PC-3 (cell line): ENCODE measurements around the gene C8A. TPM values are rescaled to one million over a fixed set of nuclear protein-coding genes. Genes with fewer than 3 reads are reported as not detected.

ENCODE experiments used
- ATAC-seq: fragments of 200-7000 bp; cut with Tn5 transposase; 2 replicates; pipeline ENCODE4 v1.9.1; 2020; ENCODE audit warnings: mild to moderate bottlenecking, moderate library complexity
- BruUV-seq: library from RNA; stranded (reverse); fragments of 400-500 nt; replicated peaks from 2 replicates; lab custom pipeline; 2021; lab: Mats Ljungman, UMichigan
- CTCF ChIA-PET: fragments of 300-600 bp; sonication (Branson Sonifier 250); formaldehyde crosslinking; loops from one replicate; lab custom pipeline; 2022; ENCODE audit warnings: antibody characterized with exemption; lab: Charles Lee
- POLR2A ChIA-PET: fragments of 300-600 bp; sonication (Branson Sonifier 250); formaldehyde crosslinking; loops from one replicate; lab custom pipeline; 2022; ENCODE audit warnings: antibody characterized with exemption; ENCODE audit not compliant: unreplicated experiment; lab: Charles Lee
- DNase-seq: peaks from one replicate; pipeline ENCODE4 v3.0.0-alpha.2; 2015
- H2AFZ ChIP-seq: fragments of 300-600 bp; sonication (generic); 2 replicates; pipeline ENCODE4 v1.6.0; 2016; ENCODE audit warnings: antibody characterized with exemption, low read length
- H3F3A ChIP-seq: fragments of 300-600 bp; sonication (generic); one replicate; pipeline ENCODE4 v1.6.0; 2017; ENCODE audit warnings: antibody characterized with exemption, low read length, control low read depth, mild to moderate bottlenecking; ENCODE audit not compliant: unreplicated experiment
- H3K27ac ChIP-seq: fragments of 300-600 bp; sonication (generic); 2 replicates; pipeline ENCODE4 v1.5.1; 2016; ENCODE audit warnings: mild to moderate bottlenecking, low read length
- H3K27me3 ChIP-seq: fragments of 300-600 bp; sonication (generic); 2 replicates; pipeline ENCODE4 v1.6.1; 2016; ENCODE audit warnings: low read length, mixed read lengths
- H3K36me3 ChIP-seq: fragments of 300-600 bp; sonication (generic); 2 replicates; pipeline ENCODE4 v1.6.1; 2016; ENCODE audit warnings: low read depth, mixed run types, low read length, mixed read lengths
- H3K4me1 ChIP-seq: fragments of 300-600 bp; sonication (generic); 2 replicates; pipeline ENCODE4 v1.5.1; 2016; ENCODE audit warnings: low read length; ENCODE audit not compliant: insufficient read depth
- H3K4me2 ChIP-seq: fragments of 300-600 bp; sonication (generic); 2 replicates; pipeline ENCODE4 v1.6.0; 2016; ENCODE audit warnings: low read length
- H3K4me3 ChIP-seq: fragments of 300-600 bp; sonication (generic); 2 replicates; pipeline ENCODE4 v1.5.1; 2016; ENCODE audit warnings: mild to moderate bottlenecking, low read length, mixed read lengths
- H3K79me2 ChIP-seq: fragments of 300-600 bp; sonication (generic); 2 replicates; pipeline ENCODE4 v1.6.1; 2017; ENCODE audit warnings: low read length, mixed read lengths
- H3K9ac ChIP-seq: fragments of 300-600 bp; sonication (generic); 2 replicates; pipeline ENCODE4 v1.6.0; 2016; ENCODE audit warnings: mild to moderate bottlenecking, low read length
- H3K9me2 ChIP-seq: fragments of 300-600 bp; sonication (generic); replicated peaks from 2 replicates; pipeline ENCODE4 v1.6.1; 2016; ENCODE audit warnings: mixed run types, low read length, mixed read lengths
- H3K9me3 ChIP-seq: fragments of 300-600 bp; sonication (generic); 2 replicates; pipeline ENCODE4 v1.6.1; 2016; ENCODE audit warnings: low read length, mixed read lengths
- H4K20me1 ChIP-seq: fragments of 300-600 bp; sonication (generic); 2 replicates; pipeline ENCODE4 v1.6.1; 2016; ENCODE audit warnings: low read length, mixed read lengths
- CTCF ChIP-seq: fragments of 300-600 bp; sonication (generic); conservative IDR thresholded peaks from 2 replicates; pipeline ENCODE4 v1.5.1; 2017; ENCODE audit warnings: antibody characterized with exemption, low read depth, mild to moderate bottlenecking, low read length
- EZH2 ChIP-seq: fragments of 300-600 bp; sonication (generic); IDR thresholded peaks from one replicate; pipeline ENCODE4 v1.6.1; 2017; ENCODE audit warnings: antibody characterized with exemption, mild to moderate bottlenecking, low read length; ENCODE audit not compliant: unreplicated experiment
- EZH2phosphoT487 ChIP-seq: fragments of 300-600 bp; sonication (generic); IDR thresholded peaks from 2 replicates; pipeline ENCODE4 v1.6.1; 2018; ENCODE audit warnings: mild to moderate bottlenecking, antibody characterized with exemption, low read length, borderline replicate concordance
- intact Hi-C: fragments of 100-400 bp; cut with micrococcal nuclease; formaldehyde crosslinking; loops from 2 replicates; pipeline ENCODE4 v1.9.0; 2023
- total RNA-seq: library from RNA; depleted of rRNA; stranded (reverse); fragments of >200 nt; gene quantifications from 2 replicates; pipeline ENCODE4 v1.2.3, GENCODE V29; 2014

The C8A gene
- total RNA-seq, 1 experiment from 2014 or later, result not detected

DNA sequence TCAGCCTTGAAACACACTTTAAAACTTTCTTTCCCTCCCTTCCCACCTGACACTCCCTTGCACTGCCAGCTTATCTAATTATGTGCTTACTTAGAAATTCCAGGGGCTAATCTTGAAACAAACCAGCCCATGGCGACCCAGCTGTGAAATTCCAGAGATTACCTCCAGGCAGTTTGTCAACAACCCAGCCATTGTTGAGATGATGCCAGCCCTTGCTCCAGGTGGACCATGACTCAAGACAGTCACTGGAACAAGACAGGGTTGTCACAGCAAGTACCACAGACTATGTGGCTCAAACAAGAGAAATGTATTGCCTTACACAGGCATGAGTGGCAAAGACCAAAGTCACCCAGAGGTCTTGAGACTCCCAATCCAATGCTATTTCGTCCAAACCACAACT is 43.3 kb upstream of the C8A start:
- Histone ChIP-seq H2AFZ (no peak overlapping the region), H4K20me1 (no peaks in the 10 kb centered on the region), H3K9me2 (no peaks in the 10 kb centered on the region), H3K79me2 (no peaks in the 10 kb centered on the region), H3K27me3 (peaks cover 25% of the 10 kb centered on the region; the same call in 1 of the 2 replicates), H3K9ac (no peak overlapping the region), H3K36me3 (no peaks in the 10 kb centered on the region), H3K4me2 (no peak overlapping the region), H3K27ac (no peak overlapping the region), H3K4me1 (no peaks in the 10 kb centered on the region), H3F3A (no peaks in the 10 kb centered on the region), H3K4me3 (no peak overlapping the region), H3K9me3 (no peaks in the 10 kb centered on the region)
- intact Hi-C loops, result no loop called here
- POLR2A ChIA-PET, result no interaction called here
- TF ChIP-seq EZH2 (no peak), EZH2phosphoT487 (no peak), CTCF (no peak)
- ATAC-seq, result no peak
- BruUV-seq, result no TSS peak
- no peak for DNase-seq
- CTCF ChIA-PET, result no interaction called here

- H2AFZ ChIP-seq, result no peak overlapping the region
- H3K4me3 ChIP-seq, result no peak overlapping the region
- H3K36me3 ChIP-seq, result no peaks in the 10 kb centered on the region
- H3K4me2 ChIP-seq, result no peak overlapping the region
- ATAC-seq, result no peak
- no peaks in the 10 kb centered on the region for H4K20me1 ChIP-seq
- no peak overlapping the region for H3K9ac ChIP-seq
- BruUV-seq, result no TSS peak
- H3K79me2 ChIP-seq, result no peaks in the 10 kb centered on the region
- no peaks in the 10 kb centered on the region for H3K9me2 ChIP-seq
- intact Hi-C loops, result no loop called here
- H3K27ac ChIP-seq, result no peak overlapping the region
- POLR2A ChIA-PET, result no interaction called here
- H3K27me3 ChIP-seq, result peaks cover 25% of the 10 kb centered on the region; the same call in 1 of the 2 replicates
- H3K4me1 ChIP-seq, result no peaks in the 10 kb centered on the region
- H3F3A ChIP-seq, result no peaks in the 10 kb centered on the region
- CTCF ChIA-PET, result no interaction called here
- no peak for DNase-seq
- no peaks in the 10 kb centered on the region for H3K9me3 ChIP-seq
- TF ChIP-seq EZH2phosphoT487, result no peak
Measured at GRCh38 chr1:56814205-56814604, 40.4 kb upstream of the C8A start.

GRCh38 chr1:56816264-56816663 is 38.3 kb upstream of the C8A start:
- no peak overlapping the region for H3K4me2 ChIP-seq
- no peak overlapping the region for H3K4me3 ChIP-seq
- ChIA-PET CTCF (no interaction called here), POLR2A (no interaction called here)
- H3K79me2 ChIP-seq, result no peaks in the 10 kb centered on the region
- no peaks in the 10 kb centered on the region for H3K9me3 ChIP-seq
- H3F3A ChIP-seq, result no peaks in the 10 kb centered on the region
- no peak for TF ChIP-seq EZH2phosphoT487
- no peak for TF ChIP-seq EZH2
- TF ChIP-seq CTCF, result no peak
- peaks cover 9% of the 10 kb centered on the region; the same call in 1 of the 2 replicates for H3K27me3 ChIP-seq
- no TSS peak for BruUV-seq
- DNase-seq, result no peak
- no peak overlapping the region for H3K27ac ChIP-seq
- H2AFZ ChIP-seq, result no peak overlapping the region
- no peaks in the 10 kb centered on the region for H3K9me2 ChIP-seq
- intact Hi-C loops, result no loop called here
- no peak for ATAC-seq
- H3K9ac ChIP-seq, result no peak overlapping the region
- no peaks in the 10 kb centered on the region for H4K20me1 ChIP-seq
- H3K4me1 ChIP-seq, result peaks cover 11% of the 10 kb centered on the region
- no peaks in the 10 kb centered on the region for H3K36me3 ChIP-seq
